Panc1 (cell line): ENCODE results near the gene CHST8. TPM values are rescaled to one million over a fixed set of nuclear protein-coding genes. Genes with fewer than 3 reads are reported as not detected.

Source experiments
- ATAC-seq: fragments of 200-7000 bp; cut with Tn5 transposase; 2 replicates; pipeline ENCODE4 v1.9.1; 2020; ENCODE audit warnings: mild to moderate bottlenecking, moderate library complexity
- BruUV-seq: library from RNA; stranded (reverse); fragments of 400-500 nt; replicated peaks from 2 replicates; lab custom pipeline; 2021; lab: Mats Ljungman, UMichigan
- CTCF ChIA-PET: fragments of 300-600 bp; sonication (Branson Sonifier 250); formaldehyde crosslinking; loops from one replicate; lab custom pipeline; 2022; ENCODE audit warnings: antibody characterized with exemption; lab: Charles Lee
- POLR2A ChIA-PET: fragments of 300-600 bp; sonication (Branson Sonifier 250); formaldehyde crosslinking; loops from one replicate; lab custom pipeline; 2022; ENCODE audit warnings: antibody characterized with exemption; lab: Charles Lee
- DNase-seq: peaks from one replicate; pipeline ENCODE4 v3.0.0-alpha.2; 2010; ENCODE audit warnings: low read depth, low spot score
- H3K27ac ChIP-seq: 2 replicates; pipeline ENCODE4 v1.5.1; 2011; ENCODE audit warnings: mild to moderate bottlenecking, low read length, inconsistent platforms
- H3K27me3 ChIP-seq: fragments of 200-500 bp; sonication (Bioruptor generic); 2 replicates; pipeline ENCODE4 v1.6.0; 2014; ENCODE audit warnings: low read length, inconsistent platforms; ENCODE audit not compliant: control insufficient read depth, insufficient read depth
- H3K36me3 ChIP-seq: fragments of 200-500 bp; sonication (Bioruptor generic); 2 replicates; pipeline ENCODE4 v1.5.1; 2014; ENCODE audit warnings: inconsistent platforms, mild to moderate bottlenecking, low read length, moderate library complexity; ENCODE audit not compliant: control insufficient read depth, insufficient read depth
- H3K4me1 ChIP-seq: 2 replicates; pipeline ENCODE4 v1.5.1; 2011; ENCODE audit warnings: inconsistent platforms, mild to moderate bottlenecking, low read length, moderate library complexity; ENCODE audit not compliant: control insufficient read depth, insufficient read depth
- H3K4me3 ChIP-seq, 2 experiments: 2 replicates each; pipeline ENCODE4 v1.5.1; 2011 to 2012; ENCODE audit warnings: low read depth in 2 of 2, low read length in 2 of 2, mild to moderate bottlenecking in 2 of 2, inconsistent platforms in 1 of 2, moderate library complexity in 1 of 2
- H3K9me3 ChIP-seq: fragments of 200-500 bp; sonication (Bioruptor generic); 2 replicates; pipeline ENCODE4 v1.5.1; 2014; ENCODE audit warnings: low read depth, mild to moderate bottlenecking, inconsistent platforms, low read length, moderate library complexity; ENCODE audit not compliant: control insufficient read depth, insufficient read depth
- CTCF ChIP-seq: fragments of 450-650 bp; IDR thresholded peaks from 2 replicates; pipeline ENCODE4 v1.5.1; 2017; ENCODE audit warnings: mild to moderate bottlenecking
- POLR2AphosphoS5 ChIP-seq: IDR thresholded peaks from 2 replicates; pipeline ENCODE4 v1.6.1; 2012; ENCODE audit warnings: mild to moderate bottlenecking, low read depth, low read length, moderate library complexity
- REST ChIP-seq, 2 experiments: IDR thresholded peaks; 2 replicates each; pipeline ENCODE4 v1.6.1; 2011 to 2012; ENCODE audit warnings: low read depth in 2 of 2, control low read depth in 1 of 2, low read length in 1 of 2, mild to moderate bottlenecking in 1 of 2, moderate library complexity in 1 of 2; ENCODE audit not compliant: insufficient read depth in 1 of 2
- SIN3A ChIP-seq: IDR thresholded peaks from 2 replicates; pipeline ENCODE4 v1.6.1; 2012; ENCODE audit warnings: low read depth, mild to moderate bottlenecking, low read length, moderate library complexity, borderline replicate concordance; ENCODE audit not compliant: insufficient read depth
- TCF7L2 ChIP-seq: IDR thresholded peaks from 2 replicates; pipeline ENCODE4 v1.6.1; 2011; ENCODE audit warnings: mild to moderate bottlenecking, low read depth, low read length, inconsistent platforms
- in situ Hi-C: cut with HindIII; loops from 2 replicates; pipeline ENCODE4 v1.10.0; 2016; ENCODE audit warnings: low sequenced_read_pairs, low pct_unique_long_range_greater_than_20kb
- intact Hi-C: fragments of 100-400 bp; cut with micrococcal nuclease; formaldehyde crosslinking; loops from one replicate; pipeline ENCODE4 v1.10.0; 2022; ENCODE audit not compliant: unreplicated experiment
- total RNA-seq: library from RNA; stranded (reverse); gene quantifications from one replicate; pipeline ENCODE4 v1.2.1, GENCODE V29; 2021; ENCODE audit not compliant: unreplicated experiment

The CHST8 gene
- total RNA-seq, 1 experiment from 2014 or later: 0.28 TPM

- TF ChIP-seq POLR2AphosphoS5: no peak
These were observed 62.3 kb downstream of the CHST8 start (continued) for GRCh38 chr19:33683881-33684537.

- no peaks in the 10 kb centered on the region; the same call in 1 of the 2 replicates for H3K36me3 ChIP-seq
- intact Hi-C loops (no loop called here), in situ Hi-C loops (no loop called here)
- no peaks in the 10 kb centered on the region for H3K4me1 ChIP-seq
- no TSS peak for BruUV-seq
- TF ChIP-seq CTCF (no peak), SIN3A (no peak), POLR2AphosphoS5 (no peak), TCF7L2 (no peak), REST (IDR thresholded peaks at IDR 0.05; ENCODE audit: insufficient read depth in 1 of 2, low read depth in 2 of 2, low read length in 1 of 2) (no peak; a peak in 1 of 4 replicates)
- H3K9me3 ChIP-seq: no peaks in the 10 kb centered on the region
- H3K27ac ChIP-seq: no peak overlapping the region
- no peak for DNase-seq
- POLR2A ChIA-PET: no interaction called here
- H3K4me3 ChIP-seq: no peak overlapping the region
- peaks cover 36% of the 10 kb centered on the region for H3K27me3 ChIP-seq
- CTCF ChIA-PET: no interaction called here
- no peak for ATAC-seq
These were observed 62.9 kb downstream of the CHST8 start for GRCh38 chr19:33684538-33685232.

GRCh38 chr19:33685541-33685940 is 63.8 kb downstream of the CHST8 start:
- ChIA-PET POLR2A (no interaction called here), CTCF (no interaction called here)
- Histone ChIP-seq H3K9me3 (no peaks in the 10 kb centered on the region), H3K36me3 (no peaks in the 10 kb centered on the region; the same call in 1 of the 2 replicates), H3K27me3 (peaks cover 29% of the 10 kb centered on the region), H3K4me1 (no peaks in the 10 kb centered on the region), H3K4me3 (no peak overlapping the region), H3K27ac (no peak overlapping the region)
- no peak for ATAC-seq
- in situ Hi-C loops (no loop called here), intact Hi-C loops (no loop called here)
- BruUV-seq: no TSS peak
- no peak for DNase-seq
- TF ChIP-seq POLR2AphosphoS5 (no peak), SIN3A (no peak), REST (IDR thresholded peaks at IDR 0.05; ENCODE audit: insufficient read depth in 1 of 2, low read depth in 2 of 2, low read length in 1 of 2) (no peak), TCF7L2 (no peak), CTCF (no peak)
